Neuronal stem cell (in vitro differentiated cells): Measurements from ENCODE around the gene ELK4.
A peak's percentile ranks its signal among the peaks of the same experiment; 100 is the strongest.

Source experiments
- DNase-seq: peaks from one replicate; pipeline ENCODE4 v3.0.0-alpha.2; 2013; ENCODE audit warnings: low spot score
- H2AFZ ChIP-seq: one replicate; pipeline ENCODE4 v1.6.1; 2013; ENCODE audit warnings: mild to moderate bottlenecking, low read length, inconsistent platforms
- H2AK5ac ChIP-seq: 2 replicates; pipeline ENCODE4 v1.6.1; 2013; ENCODE audit warnings: low read depth, mild to moderate bottlenecking, inconsistent platforms, low read length, moderate library complexity, mixed read lengths
- H2BK120ac ChIP-seq: 2 replicates; pipeline ENCODE4 v1.6.1; 2013; ENCODE audit warnings: low read depth, mild to moderate bottlenecking, inconsistent platforms, low read length, moderate library complexity, mixed read lengths
- H2BK12ac ChIP-seq: one replicate; pipeline ENCODE4 v1.6.1; 2013; ENCODE audit warnings: low read length, inconsistent platforms
- H2BK15ac ChIP-seq: 2 replicates; pipeline ENCODE4 v1.6.1; 2013; ENCODE audit warnings: mild to moderate bottlenecking, low read length, inconsistent platforms, mixed read lengths
- H2BK5ac ChIP-seq: one replicate; pipeline ENCODE4 v1.6.1; 2013; ENCODE audit warnings: inconsistent platforms, mild to moderate bottlenecking, low read length, moderate library complexity
- H3K14ac ChIP-seq: one replicate; pipeline ENCODE4 v1.6.1; 2013; ENCODE audit warnings: low read length, inconsistent platforms
- H3K18ac ChIP-seq: 2 replicates; pipeline ENCODE4 v1.6.1; 2013; ENCODE audit warnings: low read length, inconsistent platforms
- H3K23ac ChIP-seq: 2 replicates; pipeline ENCODE4 v1.6.1; 2013; ENCODE audit warnings: low read depth, mild to moderate bottlenecking, mixed read lengths, low read length, inconsistent platforms; ENCODE audit not compliant: poor library complexity
- H3K27ac ChIP-seq: replicated peaks from 3 replicates; pipeline ENCODE4 v1.5.1; 2013; ENCODE audit warnings: low read length, inconsistent platforms
- H3K27me3 ChIP-seq, 3 experiments: 2 replicates each; pipeline ENCODE4 v1.6.1; 2013; ENCODE audit warnings: low read length in 3 of 3, mild to moderate bottlenecking in 2 of 3, inconsistent platforms in 1 of 3, low read depth in 1 of 3, mixed read lengths in 1 of 3, moderate library complexity in 1 of 3; ENCODE audit not compliant: control insufficient read depth in 3 of 3, insufficient read depth in 3 of 3
- H3K36me3 ChIP-seq, 2 donors: replicated peaks in 1 of 2; 2 replicates each; pipeline ENCODE4 v1.6.1; 2013; ENCODE audit warnings: low read length in 2 of 2; ENCODE audit not compliant: control insufficient read depth in 2 of 2, insufficient read depth in 2 of 2
- H3K4ac ChIP-seq: 2 replicates; pipeline ENCODE4 v1.6.1; 2013; ENCODE audit warnings: inconsistent platforms, mild to moderate bottlenecking, low read length, moderate library complexity
- H3K4me1 ChIP-seq, 2 donors: 1 replicate in 1 of 2; 2 replicates in 1 of 2; pipeline ENCODE4 v1.6.1; 2013; ENCODE audit warnings: low read length in 2 of 2, low read depth in 1 of 2; ENCODE audit not compliant: control insufficient read depth in 2 of 2, insufficient read depth in 1 of 2
- H3K4me2 ChIP-seq: one replicate; pipeline ENCODE4 v1.6.1; 2013; ENCODE audit warnings: mild to moderate bottlenecking, low read length, inconsistent platforms; ENCODE audit not compliant: insufficient read depth, poor library complexity, severe bottlenecking
- H3K4me3 ChIP-seq, 2 donors: 2 replicates each; pipeline ENCODE4 v1.5.1; 2013; ENCODE audit warnings: low read length in 2 of 2, mild to moderate bottlenecking in 2 of 2, inconsistent platforms in 1 of 2, moderate library complexity in 1 of 2
- H3K79me1 ChIP-seq: one replicate; pipeline ENCODE4 v1.6.1; 2013; ENCODE audit warnings: low read depth, mild to moderate bottlenecking, inconsistent platforms, low read length, moderate library complexity
- H3K9ac ChIP-seq: one replicate; pipeline ENCODE4 v1.6.1; 2013; ENCODE audit warnings: mild to moderate bottlenecking, low read depth, low read length, inconsistent platforms; ENCODE audit not compliant: poor library complexity
- H3K9me3 ChIP-seq, 2 donors: replicated peaks in 1 of 2; 2 replicates each; pipeline versions ENCODE3 to v1.6.1; 2013; ENCODE audit warnings: low read length in 2 of 2, mild to moderate bottlenecking in 2 of 2, inconsistent platforms in 1 of 2, low read depth in 1 of 2, mixed read lengths in 1 of 2, moderate library complexity in 1 of 2; ENCODE audit not compliant: control insufficient read depth in 2 of 2, insufficient read depth in 1 of 2
- H4K8ac ChIP-seq: one replicate; pipeline ENCODE4 v1.6.1; 2013; ENCODE audit warnings: low read depth, mild to moderate bottlenecking, inconsistent platforms, low read length, moderate library complexity
- H4K91ac ChIP-seq: one replicate; pipeline ENCODE4 v1.6.1; 2013; ENCODE audit warnings: low read length, low read depth, mild to moderate bottlenecking, inconsistent platforms; ENCODE audit not compliant: poor library complexity
- WGBS, 2 donors: extraction: QIAGEN DNeasy Blood & Tissue Kit; methylation state at CpG; one replicate each; pipeline ENCODE4 v1.1.7; 2013; ENCODE audit warnings: missing lambda C conversion rate in 2 of 2, mixed read lengths in 1 of 2; ENCODE audit not compliant: insufficient read length in 2 of 2, insufficient replicate concordance in 1 of 2; ENCODE audit errors: extremely low coverage in 2 of 2; 5-methylcytosine and 5-hydroxymethylcytosine counted together

ELK4 gene

DNA sequence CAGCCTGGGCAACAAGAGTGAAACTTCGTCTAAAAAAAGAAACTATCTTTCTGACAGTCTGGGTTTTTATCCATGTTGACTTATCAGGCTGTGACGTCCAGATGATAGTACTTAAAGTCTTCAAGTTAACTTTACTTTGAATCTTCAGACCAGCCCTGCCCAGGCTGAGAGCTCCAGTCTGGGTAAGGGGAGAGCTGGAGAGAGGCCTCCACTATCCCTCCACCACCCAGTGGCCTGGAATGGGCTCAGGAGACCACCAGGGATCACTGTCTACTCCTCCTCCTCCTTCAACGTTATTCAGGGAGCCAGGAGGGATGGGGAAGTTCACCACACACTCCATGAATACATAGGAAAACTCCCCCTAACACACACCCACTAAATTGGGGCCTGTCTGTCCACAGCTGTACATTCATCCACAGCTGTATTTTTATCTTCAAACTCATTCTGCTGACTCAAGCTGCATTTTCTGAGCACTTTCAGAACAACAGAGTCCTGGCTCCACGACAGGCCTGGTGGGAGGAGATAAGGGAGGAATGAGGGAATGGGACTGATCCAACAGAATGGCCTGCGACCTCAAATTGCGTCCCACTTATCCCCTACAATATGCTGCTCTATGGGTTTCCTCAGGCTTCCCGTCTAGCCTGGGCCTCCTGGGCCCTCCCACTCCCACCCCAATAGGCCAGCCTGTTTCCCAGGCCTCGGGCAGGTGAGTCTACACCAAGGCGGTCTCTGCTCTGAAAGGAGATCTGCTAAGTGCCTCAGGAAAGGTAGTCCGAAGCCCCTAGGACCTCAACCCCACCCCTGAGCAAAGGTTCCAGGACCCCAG lies 46.7 kb upstream of the ELK4 start:
- no peak overlapping the region for H3K4me3 ChIP-seq
- H2BK15ac ChIP-seq, result no peak overlapping the region
- H3K23ac ChIP-seq, result no peak overlapping the region
- H2BK5ac ChIP-seq, result no peak overlapping the region
- no peak overlapping the region for H3K18ac ChIP-seq
- no peak overlapping the region for H2BK120ac ChIP-seq
- H4K91ac ChIP-seq, result no peak overlapping the region
- no peak overlapping the region for H4K8ac ChIP-seq
- DNase-seq, result no peak
- H2AK5ac ChIP-seq, result no peak overlapping the region
- no peak overlapping the region for H3K4me2 ChIP-seq
- H3K4me1 ChIP-seq, result peaks cover 21 to 23% of the 10 kb centered on the region in 2 donors
- no peaks in the 10 kb centered on the region for H3K36me3 ChIP-seq
- no peaks in the 10 kb centered on the region for H3K79me1 ChIP-seq
- no peak overlapping the region for H3K4ac ChIP-seq
- peaks cover 0 to 43% (median 0%) of the 10 kb centered on the region in 3 experiments for H3K27me3 ChIP-seq
- H3K9ac ChIP-seq, result no peak overlapping the region
- WGBS, 2 donors, result no CpG with 5 or more reads among the region's 10 CpGs
- no peak overlapping the region for H2BK12ac ChIP-seq
- H3K14ac ChIP-seq, result no peak overlapping the region
- peaks cover 0 to 2% of the 10 kb centered on the region in 2 donors for H3K9me3 ChIP-seq
- peak overlapping the region; percentile 92 for H2AFZ ChIP-seq
- H3K27ac ChIP-seq, result no peak overlapping the region

- DNase-seq, result no peak
- Histone ChIP-seq H3K18ac (no peak overlapping the region), H3K36me3 (no peaks in the 10 kb centered on the region), H3K79me1 (no peaks in the 10 kb centered on the region), H3K23ac (no peak overlapping the region), H3K27me3 (peaks cover 0 to 43% (median 0%) of the 10 kb centered on the region in 3 experiments), H2AK5ac (no peak overlapping the region), H3K4ac (no peak overlapping the region), H3K4me1 (peaks cover 18 to 22% of the 10 kb centered on the region in 2 donors), H3K4me3 (no peak overlapping the region), H3K9ac (no peak overlapping the region), H3K27ac (no peak overlapping the region), H4K91ac (no peak overlapping the region), H3K14ac (no peak overlapping the region), H2BK120ac (no peak overlapping the region), H2BK5ac (no peak overlapping the region), H2AFZ (no peak overlapping the region), H3K4me2 (no peak overlapping the region), H4K8ac (no peak overlapping the region), H2BK12ac (no peak overlapping the region), H2BK15ac (no peak overlapping the region), H3K9me3 (no peaks in the 10 kb centered on the region)
- WGBS, 2 donors, result no CpG with 5 or more reads among the region's 5 CpGs
Measured at GRCh38 chr1:205677167-205677566, 45.4 kb upstream of the ELK4 start.

DNA sequence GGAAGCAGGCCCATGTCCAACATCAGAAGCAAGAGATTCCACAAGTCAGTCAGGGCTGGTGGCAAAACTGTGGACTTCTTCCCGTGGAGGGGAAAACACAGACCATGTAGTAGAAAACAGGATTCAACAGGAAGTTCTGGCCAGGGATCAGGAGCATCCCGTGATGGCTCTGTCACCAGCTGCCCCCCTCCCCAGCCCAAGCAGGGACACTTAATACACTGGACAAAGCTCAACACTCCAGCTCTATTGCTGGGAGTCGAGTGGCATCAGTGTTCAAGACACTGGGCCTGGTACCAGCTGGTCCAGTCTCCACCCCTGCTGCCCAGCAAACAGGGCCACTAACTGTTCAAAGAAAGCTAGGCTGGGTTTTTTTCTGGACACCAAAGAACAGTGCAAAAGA lies 44.8 kb upstream of the ELK4 start:
- no peak overlapping the region for H3K23ac ChIP-seq
- WGBS, 2 donors, result no CpG with 5 or more reads among the region's 3 CpGs
- H2BK15ac ChIP-seq, result no peak overlapping the region
- H3K9ac ChIP-seq, result no peak overlapping the region
- peaks cover 23 to 28% of the 10 kb centered on the region in 2 donors for H3K4me1 ChIP-seq
- no peak overlapping the region for H3K4me3 ChIP-seq
- no peak overlapping the region for H3K14ac ChIP-seq
- H2AFZ ChIP-seq, result no peak overlapping the region
- H3K18ac ChIP-seq, result no peak overlapping the region
- H3K9me3 ChIP-seq, result no peaks in the 10 kb centered on the region
- no peak overlapping the region for H2BK120ac ChIP-seq
- H2BK12ac ChIP-seq, result no peak overlapping the region
- H4K8ac ChIP-seq, result no peak overlapping the region
- DNase-seq, result no peak
- H3K79me1 ChIP-seq, result no peaks in the 10 kb centered on the region
- H3K27me3 ChIP-seq, result peaks cover 0 to 42% (median 0%) of the 10 kb centered on the region in 3 experiments
- H2BK5ac ChIP-seq, result no peak overlapping the region
- no peak overlapping the region for H3K4me2 ChIP-seq
- H2AK5ac ChIP-seq, result peak overlapping the region; percentile 52
- H3K4ac ChIP-seq, result no peak overlapping the region
- H3K27ac ChIP-seq, result no peak overlapping the region
- no peaks in the 10 kb centered on the region for H3K36me3 ChIP-seq
- no peak overlapping the region for H4K91ac ChIP-seq

DNA sequence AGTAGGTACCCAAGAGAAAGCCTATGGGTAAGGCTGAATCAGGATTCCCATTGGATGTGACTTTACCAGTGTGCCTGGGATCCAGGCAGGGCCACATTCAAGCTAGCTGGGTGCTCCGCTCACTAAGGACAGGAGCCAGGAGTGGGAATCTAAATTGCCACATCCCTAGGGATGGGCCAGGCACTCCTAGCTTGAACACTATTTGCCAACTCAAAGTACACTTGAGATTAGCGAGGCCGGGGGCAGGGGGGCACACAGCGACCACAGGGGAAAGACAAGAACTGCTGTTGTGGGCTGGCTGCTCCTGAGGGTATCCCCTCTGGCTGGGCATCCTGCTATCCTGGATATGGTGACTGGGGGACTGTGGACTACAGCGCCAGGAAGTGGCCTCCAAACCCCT lies 44.2 kb upstream of the ELK4 start:
- H3K9ac ChIP-seq, result peak overlapping the region; percentile 34
- WGBS, 2 donors, result no CpG with 5 or more reads among the region's 5 CpGs
- DNase-seq, result no peak
- no peak overlapping the region for H2AFZ ChIP-seq
- H3K4ac ChIP-seq, result no peak overlapping the region
- H2BK5ac ChIP-seq, result no peak overlapping the region
- no peak overlapping the region for H3K4me2 ChIP-seq
- no peak overlapping the region for H2BK120ac ChIP-seq
- H3K36me3 ChIP-seq, result no peaks in the 10 kb centered on the region
- H3K79me1 ChIP-seq, result no peaks in the 10 kb centered on the region
- H2BK12ac ChIP-seq, result peak overlapping the region; percentile 48
- H3K18ac ChIP-seq, result no peak overlapping the region
- H3K27ac ChIP-seq, result no peak overlapping the region
- H3K4me1 ChIP-seq, result peaks cover 27 to 33% of the 10 kb centered on the region in 2 donors
- H4K8ac ChIP-seq, result no peak overlapping the region
- H3K27me3 ChIP-seq, result peaks cover 0 to 36% (median 0%) of the 10 kb centered on the region in 3 experiments
- H4K91ac ChIP-seq, result peak overlapping the region; percentile 4
- no peak overlapping the region for H3K23ac ChIP-seq
- H3K9me3 ChIP-seq, result no peaks in the 10 kb centered on the region
- H2BK15ac ChIP-seq, result peak overlapping the region; percentile 31
- H2AK5ac ChIP-seq, result peak overlapping the region; percentile 52
- H3K14ac ChIP-seq, result no peak overlapping the region
- H3K4me3 ChIP-seq, result no peak overlapping the region
